BE2C (cell line): ENCODE measurements around the gene ATP2A2.

Experiments used
- DNase-seq: peaks from one replicate; pipeline ENCODE4 v3.0.0-alpha.2; 2020
- H3K27me3 ChIP-seq: fragments of 250-450 bp; sonication (Bioruptor Pico); 2 replicates; pipeline ENCODE4 v1.5.1; 2020; ENCODE audit warnings: mild to moderate bottlenecking
- H3K36me3 ChIP-seq: fragments of 250-450 bp; sonication (Bioruptor Pico); 2 replicates; pipeline ENCODE4 v1.5.1; 2020; ENCODE audit warnings: mild to moderate bottlenecking
- H3K4me1 ChIP-seq: fragments of 250-450 bp; sonication (Bioruptor Pico); 2 replicates; pipeline ENCODE4 v1.5.1; 2020
- H3K4me3 ChIP-seq: 2 replicates; pipeline ENCODE4 v1.5.1; 2011; ENCODE audit warnings: low read depth, low read length
- H3K9me3 ChIP-seq: fragments of 250-450 bp; sonication (Bioruptor Pico); 2 replicates; pipeline ENCODE4 v1.5.1; 2020
- TF ChIP-seq, protein P1 (sequence below): IDR thresholded peaks from 2 replicates; pipeline ENCODE4 v1.5.1; 2012; ENCODE audit warnings: mild to moderate bottlenecking, low read depth, low read length

Gene ATP2A2

DNA sequence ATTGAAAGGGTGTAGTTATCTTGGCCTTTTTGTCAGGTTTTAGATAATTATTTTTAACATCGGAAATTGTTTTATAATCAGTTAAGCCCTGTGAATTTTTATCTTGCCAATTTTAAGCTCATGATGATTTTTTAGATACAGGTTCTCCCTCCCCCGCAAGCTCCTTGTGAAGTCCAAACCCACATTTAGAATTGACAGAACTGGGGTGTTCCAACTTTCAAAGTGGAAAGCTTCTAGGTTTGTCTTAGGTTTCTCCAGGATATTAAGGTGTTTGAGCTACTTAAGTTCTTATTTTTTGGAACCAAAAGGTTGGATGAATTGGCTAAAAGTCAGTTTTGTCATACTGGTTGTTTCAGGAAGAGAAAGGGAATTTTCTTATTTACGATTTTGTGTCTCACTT is 49.1 kb downstream of the ATP2A2 start:
- no peak for DNase-seq
- TF ChIP-seq, protein P1, sequence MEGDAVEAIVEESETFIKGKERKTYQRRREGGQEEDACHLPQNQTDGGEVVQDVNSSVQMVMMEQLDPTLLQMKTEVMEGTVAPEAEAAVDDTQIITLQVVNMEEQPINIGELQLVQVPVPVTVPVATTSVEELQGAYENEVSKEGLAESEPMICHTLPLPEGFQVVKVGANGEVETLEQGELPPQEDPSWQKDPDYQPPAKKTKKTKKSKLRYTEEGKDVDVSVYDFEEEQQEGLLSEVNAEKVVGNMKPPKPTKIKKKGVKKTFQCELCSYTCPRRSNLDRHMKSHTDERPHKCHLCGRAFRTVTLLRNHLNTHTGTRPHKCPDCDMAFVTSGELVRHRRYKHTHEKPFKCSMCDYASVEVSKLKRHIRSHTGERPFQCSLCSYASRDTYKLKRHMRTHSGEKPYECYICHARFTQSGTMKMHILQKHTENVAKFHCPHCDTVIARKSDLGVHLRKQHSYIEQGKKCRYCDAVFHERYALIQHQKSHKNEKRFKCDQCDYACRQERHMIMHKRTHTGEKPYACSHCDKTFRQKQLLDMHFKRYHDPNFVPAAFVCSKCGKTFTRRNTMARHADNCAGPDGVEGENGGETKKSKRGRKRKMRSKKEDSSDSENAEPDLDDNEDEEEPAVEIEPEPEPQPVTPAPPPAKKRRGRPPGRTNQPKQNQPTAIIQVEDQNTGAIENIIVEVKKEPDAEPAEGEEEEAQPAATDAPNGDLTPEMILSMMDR = no peak
- no peaks in the 10 kb centered on the region for H3K27me3 ChIP-seq
- no peak overlapping the region for H3K4me3 ChIP-seq
- H3K9me3 ChIP-seq = no peaks in the 10 kb centered on the region
- H3K4me1 ChIP-seq = no peaks in the 10 kb centered on the region; the same call in 1 of the 2 replicates
- peaks cover 99% of the 10 kb centered on the region for H3K36me3 ChIP-seq

- Histone ChIP-seq H3K27me3 (no peaks in the 10 kb centered on the region), H3K9me3 (no peaks in the 10 kb centered on the region), H3K4me1 (no peaks in the 10 kb centered on the region; the same call in 1 of the 2 replicates), H3K36me3 (peaks cover 99% of the 10 kb centered on the region), H3K4me3 (no peak overlapping the region)
- no peak for DNase-seq
- TF ChIP-seq, protein P1 = no peak
Observed at GRCh38 chr12:110330544-110330943, 49.5 kb downstream of the ATP2A2 start.

DNA sequence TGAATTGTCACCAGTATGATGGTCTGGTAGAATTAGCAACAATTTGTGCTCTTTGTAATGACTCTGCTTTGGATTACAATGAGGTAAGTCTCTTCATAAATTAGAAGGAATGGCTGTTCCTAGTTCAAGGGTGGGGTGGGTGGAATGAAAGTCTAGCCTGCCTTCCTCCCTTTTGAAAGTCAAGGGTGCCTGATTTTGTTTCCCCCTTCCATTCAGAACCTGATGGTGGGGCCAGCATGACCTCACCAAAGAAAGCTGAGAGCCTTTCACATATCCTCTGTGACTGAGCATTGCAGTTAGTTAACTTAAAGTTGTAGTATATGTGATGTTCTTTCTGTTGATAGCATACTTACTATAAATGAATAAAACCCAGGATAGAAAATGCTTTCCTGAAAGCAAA is 52.2 kb downstream of the ATP2A2 start:
- no peak overlapping the region for H3K4me3 ChIP-seq
- H3K4me1 ChIP-seq = no peaks in the 10 kb centered on the region; the same call in 1 of the 2 replicates
- DNase-seq = no peak
- no peaks in the 10 kb centered on the region for H3K27me3 ChIP-seq
- TF ChIP-seq, protein P1 = no peak
- H3K9me3 ChIP-seq = no peaks in the 10 kb centered on the region
- peaks cover 99% of the 10 kb centered on the region for H3K36me3 ChIP-seq

- TF ChIP-seq, protein P1 = no peak
- H3K4me3 ChIP-seq = no peak overlapping the region
- no peak for DNase-seq
- H3K27me3 ChIP-seq = no peaks in the 10 kb centered on the region
- no peaks in the 10 kb centered on the region for H3K9me3 ChIP-seq
- H3K36me3 ChIP-seq = peaks cover 99% of the 10 kb centered on the region
- no peaks in the 10 kb centered on the region for H3K4me1 ChIP-seq
Observed at GRCh38 chr12:110335481-110336045, 54.5 kb downstream of the ATP2A2 start.

- no peaks in the 10 kb centered on the region for H3K27me3 ChIP-seq
- H3K9me3 ChIP-seq = no peaks in the 10 kb centered on the region
- no peak for DNase-seq
- no peaks in the 10 kb centered on the region for H3K4me1 ChIP-seq
- peaks cover 100% of the 10 kb centered on the region for H3K36me3 ChIP-seq
- no peak overlapping the region for H3K4me3 ChIP-seq
- TF ChIP-seq, protein P1 = no peak
Observed at GRCh38 chr12:110337912-110338710, 57.1 kb downstream of the ATP2A2 start.

- H3K27me3 ChIP-seq = no peaks in the 10 kb centered on the region
- no peak overlapping the region for H3K4me3 ChIP-seq
- no peaks in the 10 kb centered on the region for H3K9me3 ChIP-seq
- peak; percentile 31 for DNase-seq
- TF ChIP-seq, protein P1 = peak; percentile 28; the same call in 1 of the 2 replicates
- peaks cover 100% of the 10 kb centered on the region for H3K36me3 ChIP-seq
- H3K4me1 ChIP-seq = no peaks in the 10 kb centered on the region
Observed at GRCh38 chr12:110338754-110339153, 57.7 kb downstream of the ATP2A2 start.
